Keratinocyte (primary cell): ENCODE measurements around the gene KRT8.

Experiments
- EZH2 ChIP-seq: IDR thresholded peaks from one replicate; pipeline ENCODE4 v1.6.1; 2012; ENCODE audit warnings: inconsistent platforms, mild to moderate bottlenecking, low read length, moderate library complexity
- TF ChIP-seq, protein P1 (sequence below), 3 experiments: IDR thresholded peaks in 1 of 3; conservative IDR thresholded peaks in 1 of 3; optimal IDR thresholded peaks in 1 of 3; 2 replicates in 2 of 3; 3 replicates in 1 of 3; pipeline versions ENCODE3 to v1.5.1; 2011; ENCODE audit warnings: low read length in 3 of 3, mild to moderate bottlenecking in 3 of 3, moderate library complexity in 2 of 3, control low read depth in 1 of 3, inconsistent platforms in 1 of 3; ENCODE audit not compliant: insufficient read depth in 2 of 3; ENCODE audit errors: extremely low read depth in 1 of 3

DNA sequence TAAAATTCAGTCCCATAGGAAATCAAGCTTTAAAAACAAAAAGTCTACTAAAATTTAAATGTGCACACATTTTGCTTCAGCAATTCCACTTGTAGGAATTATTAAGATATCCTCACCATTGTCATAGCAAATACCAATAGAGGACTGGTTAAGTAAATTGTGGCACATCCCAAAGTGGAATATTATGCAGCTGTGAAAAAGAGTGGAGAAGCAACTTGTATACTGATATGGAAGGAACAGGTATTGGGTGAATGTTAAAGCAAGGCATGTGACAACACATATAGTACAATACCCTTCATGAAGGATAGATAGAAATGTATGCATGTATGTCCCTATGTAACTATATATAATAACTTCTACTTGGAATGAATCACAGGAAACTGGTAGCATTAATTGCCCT is 11.9 kb downstream of the KRT8 start:
- TF ChIP-seq, protein P1, sequence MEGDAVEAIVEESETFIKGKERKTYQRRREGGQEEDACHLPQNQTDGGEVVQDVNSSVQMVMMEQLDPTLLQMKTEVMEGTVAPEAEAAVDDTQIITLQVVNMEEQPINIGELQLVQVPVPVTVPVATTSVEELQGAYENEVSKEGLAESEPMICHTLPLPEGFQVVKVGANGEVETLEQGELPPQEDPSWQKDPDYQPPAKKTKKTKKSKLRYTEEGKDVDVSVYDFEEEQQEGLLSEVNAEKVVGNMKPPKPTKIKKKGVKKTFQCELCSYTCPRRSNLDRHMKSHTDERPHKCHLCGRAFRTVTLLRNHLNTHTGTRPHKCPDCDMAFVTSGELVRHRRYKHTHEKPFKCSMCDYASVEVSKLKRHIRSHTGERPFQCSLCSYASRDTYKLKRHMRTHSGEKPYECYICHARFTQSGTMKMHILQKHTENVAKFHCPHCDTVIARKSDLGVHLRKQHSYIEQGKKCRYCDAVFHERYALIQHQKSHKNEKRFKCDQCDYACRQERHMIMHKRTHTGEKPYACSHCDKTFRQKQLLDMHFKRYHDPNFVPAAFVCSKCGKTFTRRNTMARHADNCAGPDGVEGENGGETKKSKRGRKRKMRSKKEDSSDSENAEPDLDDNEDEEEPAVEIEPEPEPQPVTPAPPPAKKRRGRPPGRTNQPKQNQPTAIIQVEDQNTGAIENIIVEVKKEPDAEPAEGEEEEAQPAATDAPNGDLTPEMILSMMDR (optimal IDR thresholded peaks at IDR 0.05 in 1 of 3, IDR thresholded peaks at IDR 0.05 in 1 of 3, conservative IDR thresholded peaks at IDR 0.05 in 1 of 3; ENCODE audit: extremely low read depth in 1 of 3, insufficient read depth in 2 of 3, low read length in 3 of 3): no peak
- TF ChIP-seq EZH2: no peak
